Karpas-422 (cell line): Measurements from ENCODE around the gene TSC22D4. TPM values are rescaled to one million over a fixed set of nuclear protein-coding genes. Genes with fewer than 3 reads are reported as not detected.
"Not testable (repeated sequence)": the region's sequence is repeated elsewhere in the genome, so short reads cannot be mapped to it uniquely, and the experiment has no call there.

Experiments used
- DNase-seq: peaks from one replicate; pipeline ENCODE4 v3.0.0-alpha.2; 2015
- H2AFZ ChIP-seq: fragments of 200-600 bp; sonication (generic); 2 replicates; pipeline ENCODE4 v1.6.1; 2014; ENCODE audit warnings: antibody characterized with exemption, low read length, mixed read lengths
- H3K27ac ChIP-seq: fragments of 200-600 bp; sonication (generic); 2 replicates; pipeline ENCODE4 v1.5.1; 2014; ENCODE audit warnings: mild to moderate bottlenecking, low read length, moderate library complexity
- H3K27me3 ChIP-seq: fragments of 200-600 bp; sonication (generic); 2 replicates; pipeline ENCODE4 v1.6.1; 2014; ENCODE audit warnings: low read length, mixed read lengths
- H3K36me3 ChIP-seq: fragments of 200-600 bp; sonication (generic); 2 replicates; pipeline ENCODE4 v1.6.1; 2014; ENCODE audit warnings: low read length, mixed read lengths; ENCODE audit not compliant: insufficient read depth
- H3K4me1 ChIP-seq: fragments of 200-600 bp; sonication (generic); 2 replicates; pipeline ENCODE4 v1.6.1; 2014; ENCODE audit warnings: mild to moderate bottlenecking, low read length, mixed read lengths
- H3K4me2 ChIP-seq: fragments of 200-600 bp; sonication (generic); 2 replicates; pipeline ENCODE4 v1.6.1; 2014; ENCODE audit warnings: low read length, low read depth, mild to moderate bottlenecking; ENCODE audit not compliant: poor library complexity, severe bottlenecking
- H3K4me3 ChIP-seq: fragments of 200-600 bp; sonication (generic); 2 replicates; pipeline ENCODE4 v1.5.1; 2014; ENCODE audit warnings: mild to moderate bottlenecking, antibody characterized with exemption, low read length, mixed read lengths
- H3K79me2 ChIP-seq: fragments of 200-600 bp; sonication (generic); 2 replicates; pipeline ENCODE4 v1.6.1; 2014; ENCODE audit warnings: mild to moderate bottlenecking, low read length, mixed read lengths
- H3K9ac ChIP-seq: fragments of 200-600 bp; sonication (generic); 2 replicates; pipeline ENCODE4 v1.6.0; 2014; ENCODE audit warnings: low read length
- H3K9me2 ChIP-seq: fragments of 200-600 bp; sonication (generic), shearing (Covaris generic); replicated peaks from 2 replicates; pipeline ENCODE4 v1.6.0; 2014; ENCODE audit warnings: mild to moderate bottlenecking, low read length, moderate library complexity; ENCODE audit not compliant: insufficient read depth
- H3K9me3 ChIP-seq: fragments of 300-700, 200-600 bp; sonication (generic); 2 replicates; pipeline ENCODE4 v1.6.1; 2014; ENCODE audit warnings: low read length, mixed read lengths
- H4K20me1 ChIP-seq: fragments of 200-600 bp; sonication (generic); 2 replicates; pipeline ENCODE4 v1.6.1; 2014; ENCODE audit warnings: mild to moderate bottlenecking, antibody characterized with exemption, low read length, low read depth; ENCODE audit not compliant: insufficient read depth
- total RNA-seq: library from RNA; depleted of rRNA; stranded (reverse); fragments of >200 nt; shearing (Covaris generic); gene quantifications from 2 replicates; pipeline ENCODE4 v1.2.3, GENCODE V29; 2014; ENCODE audit warnings: low replicate concordance; rRNA removed

The TSC22D4 gene
- total RNA-seq, result 40.4 and 97.3 TPM in 2 replicates

GRCh38 chr7:100478958-100479660 lies at the start of gene TSC22D4:
TSC22D4 (minus strand) TSS chr7:100479214; CDS start chr7:100478038, 1,176 bp downstream.
- Histone ChIP-seq H3K4me2 (peak within 1 kb of the TSS; percentile 92), H2AFZ (peak within 1 kb of the TSS; percentile 54; the same call in 1 of the 2 replicates), H3K4me3 (peak within 1 kb of the TSS; percentile 86), H3K27me3 (no peaks in the 10 kb centered on the region), H3K9me2 (no peaks in the 10 kb centered on the region), H3K27ac (peak within 1 kb of the TSS; percentile 79), H3K36me3 (no peaks in the 10 kb centered on the region), H4K20me1 (no peaks in the 10 kb centered on the region), H3K79me2 (peaks cover 37% of the 10 kb centered on the region), H3K4me1 (peaks cover 41% of the 10 kb centered on the region), H3K9ac (peak within 1 kb of the TSS; percentile 98), H3K9me3 (no peaks in the 10 kb centered on the region)
- DNase-seq, result peak; percentile 94

GRCh38 chr7:100528108-100528866 lies 49.3 kb upstream of the TSC22D4 start:
- H4K20me1 ChIP-seq, H3K9me3 ChIP-seq, H3K27ac ChIP-seq, H3K9me2 ChIP-seq, H3K36me3 ChIP-seq, H3K4me2 ChIP-seq, DNase-seq, H3K9ac ChIP-seq, H3K4me1 ChIP-seq, H3K4me3 ChIP-seq, H3K79me2 ChIP-seq, H2AFZ ChIP-seq, H3K27me3 ChIP-seq: not testable (repeated sequence)

- H3K27me3 ChIP-seq, H3K27ac ChIP-seq, H3K9me2 ChIP-seq: not testable (repeated sequence)
Observed at GRCh38 chr7:100523192-100523591, 44.2 kb upstream of the TSC22D4 start.

GRCh38 chr7:100521909-100522593 lies 43.0 kb upstream of the TSC22D4 start:
- H4K20me1 ChIP-seq, H3K27ac ChIP-seq, H3K9ac ChIP-seq, H3K4me2 ChIP-seq, H3K4me1 ChIP-seq, H3K9me2 ChIP-seq, H3K79me2 ChIP-seq, H3K9me3 ChIP-seq, H2AFZ ChIP-seq, H3K4me3 ChIP-seq, H3K36me3 ChIP-seq, H3K27me3 ChIP-seq: not testable (repeated sequence)
- DNase-seq, result peak; percentile 58

More at GRCh38 chr7:100523192-100523591, 44.2 kb upstream of the TSC22D4 start:
- H2AFZ ChIP-seq, H3K4me2 ChIP-seq, H4K20me1 ChIP-seq, H3K9me3 ChIP-seq, H3K9ac ChIP-seq, H3K4me1 ChIP-seq, H3K36me3 ChIP-seq, H3K79me2 ChIP-seq, H3K4me3 ChIP-seq, DNase-seq: not testable (repeated sequence)

- H3K9me3 ChIP-seq, result no peaks in the 10 kb centered on the region
- H3K4me3 ChIP-seq, result no peak overlapping the region
- DNase-seq, result no peak
- no peaks in the 10 kb centered on the region for H3K27me3 ChIP-seq
- H3K79me2 ChIP-seq, result no peaks in the 10 kb centered on the region
- no peaks in the 10 kb centered on the region for H4K20me1 ChIP-seq
- H3K9ac ChIP-seq, result no peak overlapping the region
- H3K27ac ChIP-seq, result no peak overlapping the region
- no peak overlapping the region for H2AFZ ChIP-seq
- no peaks in the 10 kb centered on the region for H3K36me3 ChIP-seq
- no peak overlapping the region for H3K4me2 ChIP-seq
- peaks cover 7% of the 10 kb centered on the region for H3K4me1 ChIP-seq
- H3K9me2 ChIP-seq, result no peaks in the 10 kb centered on the region
Observed at GRCh38 chr7:100521076-100521475, 42.1 kb upstream of the TSC22D4 start.

GRCh38 chr7:100520138-100520537 lies 41.1 kb upstream of the TSC22D4 start:
- Histone ChIP-seq H3K36me3 (no peaks in the 10 kb centered on the region), H3K4me2 (no peak overlapping the region), H4K20me1 (no peaks in the 10 kb centered on the region), H3K9ac (no peak overlapping the region), H3K9me2 (no peaks in the 10 kb centered on the region), H3K27ac (no peak overlapping the region), H3K4me1 (peaks cover 11% of the 10 kb centered on the region), H3K79me2 (no peaks in the 10 kb centered on the region), H3K4me3 (no peak overlapping the region), H2AFZ (no peak overlapping the region), H3K27me3 (no peaks in the 10 kb centered on the region), H3K9me3 (no peaks in the 10 kb centered on the region)
- DNase-seq, result no peak

- Histone ChIP-seq H3K9me2 (no peaks in the 10 kb centered on the region), H3K4me1 (peaks cover 11% of the 10 kb centered on the region), H3K4me2 (no peak overlapping the region), H2AFZ (no peak overlapping the region), H3K27ac (no peak overlapping the region), H4K20me1 (no peaks in the 10 kb centered on the region), H3K9ac (no peak overlapping the region), H3K36me3 (no peaks in the 10 kb centered on the region), H3K27me3 (no peaks in the 10 kb centered on the region), H3K4me3 (no peak overlapping the region), H3K79me2 (no peaks in the 10 kb centered on the region), H3K9me3 (no peaks in the 10 kb centered on the region)
- DNase-seq, result no peak
Observed at GRCh38 chr7:100519580-100519979, 40.6 kb upstream of the TSC22D4 start.

GRCh38 chr7:100517305-100517704 lies 38.3 kb upstream of the TSC22D4 start:
- Histone ChIP-seq H3K9me2 (no peaks in the 10 kb centered on the region), H3K36me3 (no peaks in the 10 kb centered on the region), H3K9me3 (no peaks in the 10 kb centered on the region), H3K9ac (no peak overlapping the region), H3K27me3 (no peaks in the 10 kb centered on the region), H4K20me1 (no peaks in the 10 kb centered on the region), H3K4me1 (peaks cover 11% of the 10 kb centered on the region), H3K27ac (no peak overlapping the region), H3K4me3 (no peak overlapping the region), H3K79me2 (no peaks in the 10 kb centered on the region), H3K4me2 (no peak overlapping the region), H2AFZ (no peak overlapping the region)
- DNase-seq, result no peak
